NCI-H1048 (cell line): ENCODE results near the gene SIGLEC1.

Experiments
- DNase-seq: peaks from one replicate; lab custom pipeline; 2025; lab: John Stamatoyannopoulos, UW

Gene SIGLEC1

DNA sequence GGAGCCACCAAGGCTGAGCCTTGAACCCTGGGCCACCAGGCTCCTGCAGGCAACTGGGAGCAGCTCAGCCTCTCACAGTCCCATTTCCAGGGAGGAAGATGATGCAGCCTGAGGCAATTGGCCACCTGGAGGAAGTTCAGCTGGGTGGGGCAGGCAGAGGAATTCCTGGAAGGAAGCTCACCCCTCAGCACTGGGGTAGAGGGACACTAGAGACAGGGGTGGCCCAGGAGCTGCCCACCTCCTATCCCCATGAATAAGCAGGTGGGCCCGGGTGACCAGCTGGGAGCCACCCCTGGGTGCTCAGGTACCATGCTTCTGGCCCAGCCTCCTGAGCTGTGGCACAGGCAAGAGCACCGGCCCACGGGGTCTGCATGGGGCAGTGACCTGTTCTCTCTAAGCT is 16.5 kb upstream of the SIGLEC1 start:
- no peak for DNase-seq

GRCh38 chr20:3728354-3728753 is 16.0 kb upstream of the SIGLEC1 start:
- DNase-seq, result no peak

DNA sequence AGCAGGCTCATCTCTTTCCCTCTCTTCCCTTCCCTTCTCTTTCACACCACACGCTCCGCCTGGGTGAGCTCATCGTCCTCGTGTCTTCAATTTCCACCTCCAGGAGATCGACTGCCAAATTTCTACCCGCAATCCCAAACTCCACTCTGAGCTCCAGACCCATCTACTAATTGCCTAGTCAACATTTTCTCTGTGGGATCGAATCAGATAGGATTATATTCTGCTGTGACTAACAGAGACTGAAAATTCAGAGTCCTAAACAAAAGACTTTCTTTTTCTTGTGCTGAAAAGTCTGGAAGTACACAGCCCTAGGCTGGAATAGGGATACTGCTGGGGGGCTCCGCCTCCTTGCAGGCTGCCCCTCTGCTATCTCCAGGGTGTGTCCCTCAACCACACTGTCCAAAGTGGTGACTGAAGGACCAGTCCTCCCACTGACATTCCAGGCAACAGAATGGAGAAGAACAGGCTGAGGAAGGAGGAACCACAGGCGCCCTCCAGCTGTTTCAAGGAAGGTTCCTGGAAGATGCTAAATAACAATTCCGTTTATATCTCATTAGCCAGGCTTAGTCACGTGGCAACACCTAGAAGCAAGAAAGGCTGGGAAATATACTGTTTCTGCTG is 15.1 kb upstream of the SIGLEC1 start:
- DNase-seq, result no peak

DNA sequence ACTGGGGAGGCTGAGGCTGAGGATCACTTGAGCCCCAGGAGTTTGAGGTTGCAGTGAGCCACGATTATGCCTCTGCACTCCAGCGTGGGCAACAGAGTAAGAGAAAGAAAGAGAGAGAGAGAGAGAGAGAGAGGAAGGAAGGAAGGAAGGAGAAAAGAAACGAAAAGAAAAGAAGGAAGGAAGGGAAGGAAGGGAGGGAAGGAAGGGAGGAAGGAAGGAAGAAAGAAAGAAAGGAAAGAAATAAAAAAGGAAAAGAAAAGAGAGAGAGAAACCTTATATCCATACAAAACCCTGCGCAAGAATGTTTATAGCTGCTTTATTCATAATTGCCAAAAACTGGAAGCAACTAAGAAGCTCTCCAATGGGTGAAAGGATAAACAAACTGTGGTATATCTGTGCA is 12.0 kb upstream of the SIGLEC1 start:
- DNase-seq, result no peak

DNA sequence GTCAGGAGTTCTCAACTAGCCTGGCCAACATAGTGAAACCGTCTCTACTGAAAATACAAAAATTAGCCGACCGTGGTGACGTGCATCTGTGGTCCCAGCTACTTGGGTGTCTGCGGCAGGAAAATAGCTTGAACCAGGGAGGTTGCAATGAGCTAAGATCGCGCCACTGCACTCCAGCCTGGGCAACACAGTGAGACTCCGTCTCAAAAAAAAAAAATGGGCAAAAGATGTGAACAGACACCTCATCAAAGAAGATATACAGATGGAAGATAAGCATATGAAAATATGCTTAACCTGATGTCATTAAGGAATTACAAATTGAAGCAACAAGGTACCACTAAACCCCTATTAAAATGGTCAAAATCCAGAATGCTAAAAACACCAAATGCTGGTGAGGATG is 10.9 kb upstream of the SIGLEC1 start:
- DNase-seq, result no peak

DNA sequence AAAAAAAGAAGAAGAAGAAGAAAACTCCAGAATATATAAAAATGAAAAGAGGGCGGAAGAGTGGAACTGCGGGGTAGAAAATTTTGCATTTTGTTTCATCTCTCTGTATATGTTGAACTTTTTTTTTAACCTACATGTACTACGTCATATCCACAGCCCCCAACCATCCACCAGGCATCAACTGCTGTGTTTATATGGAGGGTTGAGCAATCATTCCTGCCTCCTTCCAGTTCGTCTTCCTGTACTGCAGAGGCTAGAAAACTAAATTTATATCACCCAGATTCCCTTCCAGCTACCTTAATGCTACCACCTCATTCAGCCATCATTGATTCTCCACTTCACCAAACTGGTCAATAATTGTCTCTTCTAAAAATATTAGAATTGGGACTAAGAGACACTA is 9.5 kb upstream of the SIGLEC1 start:
- DNase-seq, result no peak

DNA sequence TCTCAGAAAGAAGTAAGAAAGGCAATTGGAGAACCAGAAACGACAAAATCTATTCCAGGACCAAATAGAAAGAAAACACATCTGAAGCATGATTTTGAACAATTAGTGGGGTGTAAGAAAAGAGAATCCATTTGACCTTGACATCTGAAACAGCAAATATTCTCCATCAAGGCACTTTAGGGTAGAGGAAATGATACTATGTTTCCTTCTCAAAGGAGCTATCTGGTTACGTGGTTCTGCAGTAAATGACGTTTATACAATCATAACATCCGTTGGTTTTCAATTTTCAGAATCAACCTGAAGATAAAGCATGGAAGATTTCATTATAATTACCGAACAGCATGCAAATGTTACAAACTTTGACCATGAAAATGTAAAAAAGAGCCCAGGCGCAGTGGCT is 8.2 kb upstream of the SIGLEC1 start:
- DNase-seq, result no peak

DNA sequence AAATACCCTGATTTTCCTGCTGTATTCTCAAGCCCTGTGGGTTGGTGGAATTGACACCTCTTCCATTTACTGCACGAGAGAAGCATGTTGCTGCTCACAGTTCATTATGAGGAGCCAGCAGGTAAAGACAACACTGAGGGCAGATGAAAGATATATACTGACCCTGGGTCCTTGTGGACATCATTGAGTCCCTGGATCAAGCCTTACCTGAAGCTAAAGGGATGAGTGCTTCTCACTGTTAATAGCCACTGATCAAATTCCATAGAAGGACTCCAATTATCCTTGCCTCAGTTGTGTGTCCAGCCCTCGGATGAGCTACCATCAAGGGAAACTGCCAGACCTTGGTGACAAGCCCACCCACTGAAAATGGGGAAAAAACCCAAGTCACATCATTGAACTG is 7.7 kb upstream of the SIGLEC1 start:
- DNase-seq, result no peak

DNA sequence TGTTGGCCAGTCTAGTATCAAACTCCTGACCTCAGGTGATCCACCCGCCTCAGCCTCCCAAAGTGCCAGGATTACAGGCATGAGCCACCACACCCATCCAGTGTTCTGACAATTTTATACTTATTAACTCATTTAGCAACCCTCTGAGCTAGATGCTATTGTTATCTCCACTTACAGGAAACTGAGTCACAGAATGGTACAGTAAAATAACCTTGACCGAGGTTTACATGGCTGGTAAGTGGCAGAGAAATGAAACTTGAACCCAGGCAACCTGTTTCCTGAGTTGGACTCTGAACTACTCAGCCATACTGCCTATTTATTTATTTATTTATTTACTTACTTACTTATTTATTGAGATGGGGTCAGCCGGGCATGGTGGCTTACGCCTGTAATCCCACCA is 6.6 kb upstream of the SIGLEC1 start:
- DNase-seq, result no peak

- DNase-seq, result no peak
Observed at GRCh38 chr20:3716195-3716834, 3.9 kb upstream of the SIGLEC1 start.

- no peak for DNase-seq
Observed at GRCh38 chr20:3714092-3714491, 1.7 kb upstream of the SIGLEC1 start.

- no peak for DNase-seq
Observed at GRCh38 chr20:3711484-3711941, 887 bp downstream of the SIGLEC1 start.

GRCh38 chr20:3710703-3711483 is 1.5 kb downstream of the SIGLEC1 start:
- DNase-seq, result no peak

GRCh38 chr20:3710011-3710466 is 2.4 kb downstream of the SIGLEC1 start:
- DNase-seq, result no peak

GRCh38 chr20:3707508-3707899 is 4.9 kb downstream of the SIGLEC1 start:
- no peak for DNase-seq

DNA sequence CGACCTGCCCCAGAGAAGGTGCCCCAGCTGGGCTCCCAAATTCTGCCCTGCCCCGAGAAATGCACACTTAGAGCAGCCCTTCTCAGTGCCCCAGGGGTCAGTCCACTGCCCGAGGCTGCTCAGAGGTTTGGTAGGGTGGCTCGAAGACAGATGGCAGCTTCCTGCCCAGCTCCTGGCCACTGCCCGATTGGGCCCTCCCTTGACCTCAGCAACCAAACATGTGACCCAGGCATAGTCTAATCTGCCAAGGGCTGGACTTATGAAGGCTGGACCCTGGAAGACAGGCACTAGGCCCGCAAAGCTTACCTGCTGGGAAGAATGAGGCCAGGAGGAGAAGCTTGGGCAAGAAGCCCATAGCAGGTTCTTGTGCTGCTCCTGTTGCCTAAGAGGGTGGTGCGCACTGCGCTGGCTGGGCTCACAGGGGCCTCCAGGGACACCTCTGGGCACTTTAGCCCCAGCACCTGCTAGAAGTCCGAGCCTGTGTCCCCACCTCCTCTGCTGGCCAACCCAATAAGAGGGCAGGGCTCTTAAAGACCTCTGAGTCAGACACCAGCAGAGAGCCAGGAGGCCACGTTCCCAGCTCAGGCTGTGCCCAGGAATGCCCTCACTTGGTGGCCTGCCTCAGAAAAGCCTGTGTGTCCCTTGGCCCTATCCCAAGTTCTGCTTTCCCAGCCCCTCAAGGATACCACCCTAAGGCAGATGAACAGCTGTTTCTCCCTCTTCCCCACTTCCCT is 5.5 kb downstream of the SIGLEC1 start:
- no peak for DNase-seq

DNA sequence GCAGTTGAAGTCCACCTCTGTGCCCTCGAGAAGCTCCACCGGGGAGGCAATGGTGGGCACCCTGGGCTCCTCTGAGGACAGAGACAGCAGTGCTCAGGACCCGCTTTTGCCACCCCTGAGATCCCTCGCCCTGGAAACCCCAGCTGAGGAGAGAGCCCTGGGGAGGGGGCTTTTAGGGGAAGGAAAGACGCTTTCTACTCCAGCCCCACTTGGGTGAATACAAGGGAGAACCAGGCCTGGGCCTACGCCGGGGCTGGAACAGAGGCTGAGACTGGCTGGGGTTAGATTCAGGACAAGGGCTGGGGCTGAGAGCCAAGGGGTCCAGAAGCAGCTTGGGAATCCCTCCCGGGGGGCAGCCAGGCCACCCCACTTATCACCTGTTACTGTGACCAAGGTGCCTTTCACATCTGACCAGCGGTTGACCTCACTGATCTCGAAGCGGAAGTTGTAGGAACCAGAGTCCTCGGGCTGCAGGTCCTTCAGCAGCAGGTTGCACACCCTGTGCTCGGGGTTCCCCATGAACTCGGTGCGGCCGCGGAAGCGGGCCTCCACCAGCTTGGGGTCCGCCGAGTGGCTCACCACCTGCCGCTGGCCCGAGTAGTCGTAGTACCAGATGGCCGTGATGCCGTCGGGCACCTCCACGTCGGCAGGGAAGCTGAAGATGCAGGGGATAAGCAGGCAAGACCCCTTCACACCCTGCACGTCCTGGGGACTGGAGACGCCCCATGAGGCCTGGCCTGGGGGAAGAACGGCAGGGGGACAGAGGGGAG is 6.2 kb downstream of the SIGLEC1 start:
- no peak for DNase-seq

DNA sequence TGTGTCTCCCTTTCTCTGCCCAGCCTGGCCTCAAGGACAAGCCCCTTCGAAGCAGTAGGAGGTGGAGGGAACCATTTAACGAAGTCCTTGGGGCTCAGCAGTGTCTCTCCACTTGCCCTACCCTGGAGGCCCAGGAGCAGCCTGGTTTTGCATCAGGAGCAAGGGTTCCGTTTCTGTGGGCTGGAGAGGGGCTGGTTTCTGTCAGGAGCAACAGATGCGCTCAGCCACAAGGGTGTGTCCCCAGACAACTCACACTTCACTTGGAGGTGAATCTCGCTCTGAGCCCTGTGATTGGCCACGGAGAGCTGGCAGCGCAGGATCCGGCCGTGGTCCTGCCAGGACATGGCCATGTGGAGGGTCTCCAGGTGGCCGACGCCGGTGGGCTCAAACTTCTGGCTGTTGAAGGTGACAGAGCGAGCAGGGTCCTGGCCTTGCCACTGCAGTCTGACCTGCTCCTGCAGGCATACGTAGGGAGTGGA is 6.9 kb downstream of the SIGLEC1 start:
- DNase-seq, result no peak

DNA sequence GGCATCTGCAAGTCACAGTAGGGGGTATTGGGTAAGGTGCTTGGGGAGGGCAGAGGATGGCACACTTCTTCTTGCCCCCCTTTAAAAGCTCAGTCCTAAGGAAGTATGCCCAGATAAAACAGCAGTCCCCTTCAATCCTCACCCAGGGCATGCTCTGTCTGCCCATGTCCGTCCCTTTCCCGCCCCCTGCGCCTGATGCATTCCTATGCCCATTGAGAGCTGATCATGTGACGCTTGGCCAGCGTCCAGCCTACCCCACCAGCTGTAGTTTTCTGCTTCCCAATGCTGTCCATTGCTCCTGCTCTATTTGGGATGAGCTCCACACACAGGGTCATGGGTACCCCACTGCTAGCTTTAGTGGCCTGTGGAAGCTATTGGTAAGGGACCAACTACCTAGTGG is 8.3 kb downstream of the SIGLEC1 start:
- DNase-seq, result no peak

- no peak for DNase-seq
Observed at GRCh38 chr20:3702611-3703391, 9.6 kb downstream of the SIGLEC1 start.
